ENCODE data around the gene TPM4. TPM values are rescaled to one million over a fixed set of nuclear protein-coding genes. Genes with fewer than 3 reads are reported as not detected.

TPM4 gene
- total and polyA plus RNA-seq, 2 of the 13 experiments (the other 11 are each of a cell fraction or from before 2014, with no cell fraction given), result 180 to 188 TPM

DNA sequence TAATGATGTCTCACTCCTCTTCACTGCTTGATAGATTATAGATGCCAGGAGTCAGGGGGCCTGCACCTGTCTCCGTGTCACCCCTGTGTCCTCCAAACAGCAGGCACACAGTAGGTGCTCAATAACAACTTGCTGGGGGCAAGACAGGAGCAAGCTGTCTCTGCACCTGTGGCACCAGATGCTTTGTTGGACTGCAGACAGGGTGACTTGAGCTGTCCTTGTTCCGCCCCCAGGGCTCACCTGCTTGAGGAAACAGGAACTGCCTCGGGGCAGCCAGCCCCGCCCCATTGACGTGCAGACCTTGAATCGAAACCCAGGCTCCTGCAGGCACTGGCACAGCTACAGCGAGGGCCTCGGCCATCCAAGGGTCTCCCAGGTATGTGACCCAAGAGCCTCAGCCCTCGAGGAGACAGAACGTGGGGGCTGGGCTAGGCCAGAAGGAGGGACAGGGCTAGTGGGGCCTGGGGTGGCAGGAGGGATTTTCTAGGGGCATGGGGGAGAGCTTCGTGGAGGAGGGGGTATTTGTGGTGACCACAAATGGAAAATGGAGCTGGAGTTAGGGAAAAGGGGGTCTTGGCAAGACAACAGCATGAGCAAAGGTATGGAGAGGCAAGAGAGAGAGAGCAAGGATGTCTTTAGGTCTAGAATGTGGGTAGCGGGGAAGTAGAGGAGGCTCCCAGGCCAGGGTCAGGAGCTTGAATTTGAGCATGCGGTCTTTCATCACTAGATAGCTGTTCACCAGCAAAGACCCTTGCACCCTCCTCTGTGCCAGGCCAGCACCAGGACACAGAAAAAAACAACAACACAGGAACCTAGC is 67.3 kb downstream of the TPM4 start, which contains the start of gene HSH2D (continued):
- 0 out of 2 replicates have a peak, but pooled peaks have one; percentile 28 for TF ChIP-seq KDM5B (CRISPR knock-in tag; IDR thresholded peaks at IDR 0.05; ENCODE audit: borderline replicate concordance)
- no peak for TF ChIP-seq FOSL1 (CRISPR knock-in tag; IDR thresholded peaks at IDR 0.05; ENCODE audit: borderline replicate concordance)
- TF ChIP-seq, protein P1, sequence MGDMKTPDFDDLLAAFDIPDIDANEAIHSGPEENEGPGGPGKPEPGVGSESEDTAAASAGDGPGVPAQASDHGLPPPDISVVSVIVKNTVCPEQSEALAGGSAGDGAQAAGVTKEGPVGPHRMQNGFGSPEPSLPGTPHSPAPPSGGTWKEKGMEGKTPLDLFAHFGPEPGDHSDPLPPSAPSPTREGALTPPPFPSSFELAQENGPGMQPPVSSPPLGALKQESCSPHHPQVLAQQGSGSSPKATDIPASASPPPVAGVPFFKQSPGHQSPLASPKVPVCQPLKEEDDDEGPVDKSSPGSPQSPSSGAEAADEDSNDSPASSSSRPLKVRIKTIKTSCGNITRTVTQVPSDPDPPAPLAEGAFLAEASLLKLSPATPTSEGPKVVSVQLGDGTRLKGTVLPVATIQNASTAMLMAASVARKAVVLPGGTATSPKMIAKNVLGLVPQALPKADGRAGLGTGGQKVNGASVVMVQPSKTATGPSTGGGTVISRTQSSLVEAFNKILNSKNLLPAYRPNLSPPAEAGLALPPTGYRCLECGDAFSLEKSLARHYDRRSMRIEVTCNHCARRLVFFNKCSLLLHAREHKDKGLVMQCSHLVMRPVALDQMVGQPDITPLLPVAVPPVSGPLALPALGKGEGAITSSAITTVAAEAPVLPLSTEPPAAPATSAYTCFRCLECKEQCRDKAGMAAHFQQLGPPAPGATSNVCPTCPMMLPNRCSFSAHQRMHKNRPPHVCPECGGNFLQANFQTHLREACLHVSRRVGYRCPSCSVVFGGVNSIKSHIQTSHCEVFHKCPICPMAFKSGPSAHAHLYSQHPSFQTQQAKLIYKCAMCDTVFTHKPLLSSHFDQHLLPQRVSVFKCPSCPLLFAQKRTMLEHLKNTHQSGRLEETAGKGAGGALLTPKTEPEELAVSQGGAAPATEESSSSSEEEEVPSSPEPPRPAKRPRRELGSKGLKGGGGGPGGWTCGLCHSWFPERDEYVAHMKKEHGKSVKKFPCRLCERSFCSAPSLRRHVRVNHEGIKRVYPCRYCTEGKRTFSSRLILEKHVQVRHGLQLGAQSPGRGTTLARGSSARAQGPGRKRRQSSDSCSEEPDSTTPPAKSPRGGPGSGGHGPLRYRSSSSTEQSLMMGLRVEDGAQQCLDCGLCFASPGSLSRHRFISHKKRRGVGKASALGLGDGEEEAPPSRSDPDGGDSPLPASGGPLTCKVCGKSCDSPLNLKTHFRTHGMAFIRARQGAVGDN (CRISPR knock-in tag; IDR thresholded peaks at IDR 0.05), result peak; percentile 84
- TF ChIP-seq GABPB1 (CRISPR knock-in tag; IDR thresholded peaks at IDR 0.05), result peak; percentile 65
- TF ChIP-seq KLF6 (CRISPR knock-in tag; IDR thresholded peaks at IDR 0.05), result no peak

DNA sequence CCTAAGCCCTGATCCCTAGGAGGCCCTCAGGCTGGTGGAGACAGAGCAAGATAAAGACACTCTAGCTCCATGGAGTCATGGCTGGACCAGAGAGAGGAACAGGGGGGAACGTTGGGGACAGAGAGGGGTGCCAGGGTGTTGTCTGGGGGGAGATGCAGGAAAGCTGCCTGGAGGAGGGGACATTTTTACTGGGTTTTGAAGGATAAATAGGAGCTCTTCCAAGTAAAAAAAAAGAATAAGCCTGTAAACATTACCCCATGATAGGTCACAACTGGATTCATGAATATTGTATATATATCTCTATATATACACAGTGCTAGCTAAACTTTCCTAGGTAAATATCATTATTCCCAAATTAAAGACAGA is 67.9 kb downstream of the TPM4 start:
- ATAC-seq (no peak), FAIRE-seq (no peak), DNase-seq (ENCODE audit: low spot score) (no peak)
- ChIA-PET POLR2A (interaction anchor here (0.8 to 1.8 kb wide), 7 partner anchors 8 to 74 kb away, joined by 3 to 10 read pairs (median 4); partner anchors contain the start of gene FAM32A), CTCF (ENCODE audit: low intra/inter-chr PET ratio, low total read pairs) (no interaction called here)
- H3K4me3 ChIP-seq (replicated peaks in 1 of 3; ENCODE audit: insufficient read depth in 1 of 3, low read depth in 2 of 3, low read length in 3 of 3), result peak overlapping the region; percentile 56 to 68 (median 61); a peak in 5 of 6 replicates
- H3K27ac ChIP-seq (ENCODE audit: extremely low read length, insufficient read depth, low read length), result peak overlapping the region; percentile 53
- no peaks in the 10 kb centered on the region for H3K79me2 ChIP-seq (ENCODE audit: insufficient read depth, low read length)
- peaks cover 33% of the 10 kb centered on the region for H3K4me1 ChIP-seq (ENCODE audit: insufficient read depth, low read length)
- BruUV-seq (replicated peaks), result no TSS peak
- intact Hi-C loops (cut with micrococcal nuclease; ENCODE audit: unreplicated experiment) (no loop called here), in situ Hi-C loops (cut with HindIII; ENCODE audit: extremely low pct_ligation_motif_present, low pct_unique_long_range_greater_than_20kb) (no loop called here)
- no peaks in the 10 kb centered on the region for H3K9me3 ChIP-seq (ENCODE audit: low read length)
- 14% methylated on average over 1 of the region's 1 CpG for WGBS (ENCODE audit: low lambda C conversion rate)
- H3K36me3 ChIP-seq (replicated peaks in 1 of 2; ENCODE audit: control insufficient read depth in 1 of 2, insufficient read depth in 2 of 2, low read length in 2 of 2), result no peaks in the 10 kb centered on the region
- no peaks in the 10 kb centered on the region for H3K27me3 ChIP-seq (ENCODE audit: control insufficient read depth in 1 of 2, insufficient read depth in 2 of 2, low read length in 2 of 2)
- H3K4me2 ChIP-seq (ENCODE audit: low read depth, low read length), result peak overlapping the region; percentile 89
- no peaks in the 10 kb centered on the region for H4K20me1 ChIP-seq (ENCODE audit: insufficient read depth, low read length)
- no peak overlapping the region for H2AFZ ChIP-seq (ENCODE audit: low read length)
- H3K9ac ChIP-seq (ENCODE audit: insufficient read depth, low read depth, low read length), result peak overlapping the region; percentile 52; the same call in 1 of the 2 replicates
- TF ChIP-seq, protein P2, sequence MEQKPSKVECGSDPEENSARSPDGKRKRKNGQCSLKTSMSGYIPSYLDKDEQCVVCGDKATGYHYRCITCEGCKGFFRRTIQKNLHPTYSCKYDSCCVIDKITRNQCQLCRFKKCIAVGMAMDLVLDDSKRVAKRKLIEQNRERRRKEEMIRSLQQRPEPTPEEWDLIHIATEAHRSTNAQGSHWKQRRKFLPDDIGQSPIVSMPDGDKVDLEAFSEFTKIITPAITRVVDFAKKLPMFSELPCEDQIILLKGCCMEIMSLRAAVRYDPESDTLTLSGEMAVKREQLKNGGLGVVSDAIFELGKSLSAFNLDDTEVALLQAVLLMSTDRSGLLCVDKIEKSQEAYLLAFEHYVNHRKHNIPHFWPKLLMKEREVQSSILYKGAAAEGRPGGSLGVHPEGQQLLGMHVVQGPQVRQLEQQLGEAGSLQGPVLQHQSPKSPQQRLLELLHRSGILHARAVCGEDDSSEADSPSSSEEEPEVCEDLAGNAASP (CRISPR knock-in tag; IDR thresholded peaks at IDR 0.05; ENCODE audit: borderline replicate concordance), result no peak
- TF ChIP-seq, protein P3, sequence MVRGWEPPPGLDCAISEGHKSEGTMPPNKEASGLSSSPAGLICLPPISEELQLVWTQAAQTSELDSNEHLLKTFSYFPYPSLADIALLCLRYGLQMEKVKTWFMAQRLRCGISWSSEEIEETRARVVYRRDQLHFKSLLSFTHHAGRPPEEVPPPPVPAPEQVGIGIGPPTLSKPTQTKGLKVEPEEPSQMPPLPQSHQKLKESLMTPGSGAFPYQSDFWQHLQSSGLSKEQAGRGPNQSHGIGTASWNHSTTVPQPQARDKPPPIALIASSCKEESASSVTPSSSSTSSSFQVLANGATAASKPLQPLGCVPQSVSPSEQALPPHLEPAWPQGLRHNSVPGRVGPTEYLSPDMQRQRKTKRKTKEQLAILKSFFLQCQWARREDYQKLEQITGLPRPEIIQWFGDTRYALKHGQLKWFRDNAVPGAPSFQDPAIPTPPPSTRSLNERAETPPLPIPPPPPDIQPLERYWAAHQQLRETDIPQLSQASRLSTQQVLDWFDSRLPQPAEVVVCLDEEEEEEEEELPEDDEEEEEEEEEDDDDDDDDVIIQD (CRISPR knock-in tag; IDR thresholded peaks at IDR 0.05; ENCODE audit: low read depth), result no peak
- no peak for TF ChIP-seq YEATS4 (CRISPR knock-in tag; IDR thresholded peaks at IDR 0.05; ENCODE audit: borderline replicate concordance)
- no peak for TF ChIP-seq FOXC1 (CRISPR knock-in tag; IDR thresholded peaks at IDR 0.05; ENCODE audit: borderline replicate concordance)
- TF ChIP-seq ZNF329 (CRISPR knock-in tag; IDR thresholded peaks at IDR 0.05; ENCODE audit: low read depth), result no peak
- no peak for TF ChIP-seq EZH2 (conservative IDR thresholded peaks at IDR 0.05; ENCODE audit: low read depth, low read length)
- TF ChIP-seq HCFC1 (IDR thresholded peaks at IDR 0.05; ENCODE audit: low read depth, low read length), result no peak

Data from HepG2 (cell line).